Smooth muscle cell (in vitro differentiated cells): ENCODE data around the gene GSK3A. TPM values are rescaled to one million over a fixed set of nuclear protein-coding genes. Genes with fewer than 3 reads are reported as not detected.

Experiments used
- DNase-seq: peaks from one replicate; lab custom pipeline; 2025; ENCODE audit not compliant: unreplicated experiment; lab: John Stamatoyannopoulos, UW
- H2AFZ ChIP-seq: fragments of 200-600 bp; sonication (generic); 2 replicates; pipeline ENCODE4 v1.6.0; 2016; ENCODE audit warnings: antibody characterized with exemption, low read depth, mild to moderate bottlenecking
- H3F3A ChIP-seq: fragments of 200-600 bp; sonication (generic); 2 replicates; pipeline ENCODE4 v1.6.0; 2017; ENCODE audit warnings: antibody characterized with exemption, low read depth
- H3K27ac ChIP-seq: fragments of 200-600 bp; sonication (generic); 2 replicates; pipeline ENCODE4 v1.5.1; 2016; ENCODE audit warnings: low read depth, mild to moderate bottlenecking
- H3K27me3 ChIP-seq: fragments of 200-600 bp; sonication (generic); 2 replicates; pipeline ENCODE4 v1.6.1; 2016; ENCODE audit warnings: low read depth, mild to moderate bottlenecking
- H3K36me3 ChIP-seq: fragments of 200-600 bp; sonication (generic); 2 replicates; pipeline ENCODE4 v1.5.1; 2016; ENCODE audit warnings: low read depth
- H3K4me1 ChIP-seq: fragments of 200-600 bp; sonication (generic); 2 replicates; pipeline ENCODE4 v1.5.1; 2016; ENCODE audit warnings: low read depth
- H3K4me2 ChIP-seq: fragments of 200-600 bp; sonication (generic); 2 replicates; pipeline ENCODE4 v1.6.0; 2016; ENCODE audit warnings: mild to moderate bottlenecking
- H3K4me3 ChIP-seq: fragments of 200-600 bp; sonication (generic); 2 replicates; pipeline ENCODE4 v1.5.1; 2016; ENCODE audit warnings: mild to moderate bottlenecking
- H3K79me2 ChIP-seq: fragments of 200-600 bp; sonication (generic); 2 replicates; pipeline ENCODE4 v1.6.0; 2016; ENCODE audit warnings: low read depth, mild to moderate bottlenecking
- H3K9ac ChIP-seq: fragments of 200-600 bp; sonication (generic); 2 replicates; pipeline ENCODE4 v1.6.0; 2016; ENCODE audit warnings: low read depth
- H3K9me3 ChIP-seq: fragments of 200-600 bp; sonication (generic); replicated peaks from 2 replicates; pipeline ENCODE4 v1.5.1; 2016; ENCODE audit warnings: low read depth
- H4K20me1 ChIP-seq: fragments of 200-600 bp; sonication (generic); 2 replicates; pipeline ENCODE4 v1.6.0; 2016; ENCODE audit warnings: low read depth
- WGBS: methylation state at CpG from one replicate; pipeline ENCODE4 v1.1.7; 2016; ENCODE audit warnings: low lambda C conversion rate; 5-methylcytosine and 5-hydroxymethylcytosine counted together
- polyA plus RNA-seq: library from polyadenylated mRNA; unstranded; fragments of >200 nt; fragmentation: Nextera tagmentation; extraction: Ambion mirVana; gene quantifications from 2 replicates; pipeline ENCODE4 v1.2.1, GENCODE V29; 2016
- total RNA-seq: library from RNA; depleted of rRNA; stranded (reverse); fragments of >200 nt; gene quantifications from 2 replicates; pipeline ENCODE4 v1.2.3, GENCODE V29; 2014
- TF ChIP-seq, protein P1 (sequence below): fragments of 200-600 bp; sonication (generic); IDR thresholded peaks from 2 replicates; pipeline ENCODE4 v1.5.1; 2017; ENCODE audit warnings: borderline replicate concordance, mild to moderate bottlenecking, antibody characterized with exemption; ENCODE audit not compliant: insufficient read depth, poor library complexity, severe bottlenecking

The GSK3A gene
- total and polyA plus RNA-seq, 2 experiments from 2014 or later: 27.4 to 39.0 TPM

DNA sequence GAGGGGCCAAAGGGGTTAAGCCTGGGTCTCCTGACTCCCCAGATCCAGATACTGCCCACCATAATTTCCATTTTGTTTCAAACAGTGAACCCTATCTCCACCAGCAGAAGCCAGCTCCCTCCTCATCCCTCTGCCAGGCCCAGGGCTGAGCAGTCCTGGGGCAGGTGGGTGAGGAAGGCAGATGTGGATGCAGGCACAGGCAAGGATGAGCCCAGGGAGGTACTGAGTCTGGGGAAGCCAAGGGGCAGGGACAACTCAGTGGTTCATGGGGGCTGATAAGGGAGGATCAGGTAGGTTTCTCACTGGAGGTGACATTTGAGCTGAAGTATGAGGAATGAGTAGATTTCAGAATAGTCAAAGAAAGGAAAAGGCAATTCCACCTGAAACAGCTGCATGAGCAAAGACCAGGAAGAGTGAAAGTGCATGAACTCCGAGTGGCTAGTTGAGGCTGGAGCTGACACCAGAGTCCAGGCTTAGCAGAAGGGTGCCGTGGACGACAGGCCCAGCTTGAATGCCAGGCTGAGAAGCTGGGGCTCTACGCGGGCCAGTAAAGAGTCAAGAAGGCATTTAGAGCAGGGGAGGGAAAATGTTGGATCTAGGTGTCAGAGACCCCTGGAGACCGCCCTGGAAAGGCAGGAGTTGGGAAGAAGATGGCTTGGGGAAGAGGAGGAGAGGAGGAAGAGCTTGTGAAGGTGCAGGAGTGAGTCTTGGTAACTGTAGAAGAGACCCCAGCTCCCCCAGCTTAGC, 36.9 kb upstream of the GSK3A start:
- peak overlapping the region; percentile 97 for H3K27ac ChIP-seq
- H3K4me1 ChIP-seq: peaks cover 38% of the 10 kb centered on the region
- WGBS: 22% methylated on average over 6 of the region's 6 CpGs
- no peaks in the 10 kb centered on the region for H3K36me3 ChIP-seq
- peaks cover 36% of the 10 kb centered on the region for H4K20me1 ChIP-seq
- H3K27me3 ChIP-seq: no peaks in the 10 kb centered on the region
- H3K79me2 ChIP-seq: peaks cover 20% of the 10 kb centered on the region
- no peak overlapping the region for H2AFZ ChIP-seq
- TF ChIP-seq, protein P1, sequence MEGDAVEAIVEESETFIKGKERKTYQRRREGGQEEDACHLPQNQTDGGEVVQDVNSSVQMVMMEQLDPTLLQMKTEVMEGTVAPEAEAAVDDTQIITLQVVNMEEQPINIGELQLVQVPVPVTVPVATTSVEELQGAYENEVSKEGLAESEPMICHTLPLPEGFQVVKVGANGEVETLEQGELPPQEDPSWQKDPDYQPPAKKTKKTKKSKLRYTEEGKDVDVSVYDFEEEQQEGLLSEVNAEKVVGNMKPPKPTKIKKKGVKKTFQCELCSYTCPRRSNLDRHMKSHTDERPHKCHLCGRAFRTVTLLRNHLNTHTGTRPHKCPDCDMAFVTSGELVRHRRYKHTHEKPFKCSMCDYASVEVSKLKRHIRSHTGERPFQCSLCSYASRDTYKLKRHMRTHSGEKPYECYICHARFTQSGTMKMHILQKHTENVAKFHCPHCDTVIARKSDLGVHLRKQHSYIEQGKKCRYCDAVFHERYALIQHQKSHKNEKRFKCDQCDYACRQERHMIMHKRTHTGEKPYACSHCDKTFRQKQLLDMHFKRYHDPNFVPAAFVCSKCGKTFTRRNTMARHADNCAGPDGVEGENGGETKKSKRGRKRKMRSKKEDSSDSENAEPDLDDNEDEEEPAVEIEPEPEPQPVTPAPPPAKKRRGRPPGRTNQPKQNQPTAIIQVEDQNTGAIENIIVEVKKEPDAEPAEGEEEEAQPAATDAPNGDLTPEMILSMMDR: no peak
- no peaks in the 10 kb centered on the region for H3K9me3 ChIP-seq
- H3F3A ChIP-seq: peaks cover 36% of the 10 kb centered on the region
- H3K4me2 ChIP-seq: peak overlapping the region; percentile 95
- H3K4me3 ChIP-seq: peak overlapping the region; percentile 94
- peak overlapping the region; percentile 86 for H3K9ac ChIP-seq
- DNase-seq: no peak

DNA sequence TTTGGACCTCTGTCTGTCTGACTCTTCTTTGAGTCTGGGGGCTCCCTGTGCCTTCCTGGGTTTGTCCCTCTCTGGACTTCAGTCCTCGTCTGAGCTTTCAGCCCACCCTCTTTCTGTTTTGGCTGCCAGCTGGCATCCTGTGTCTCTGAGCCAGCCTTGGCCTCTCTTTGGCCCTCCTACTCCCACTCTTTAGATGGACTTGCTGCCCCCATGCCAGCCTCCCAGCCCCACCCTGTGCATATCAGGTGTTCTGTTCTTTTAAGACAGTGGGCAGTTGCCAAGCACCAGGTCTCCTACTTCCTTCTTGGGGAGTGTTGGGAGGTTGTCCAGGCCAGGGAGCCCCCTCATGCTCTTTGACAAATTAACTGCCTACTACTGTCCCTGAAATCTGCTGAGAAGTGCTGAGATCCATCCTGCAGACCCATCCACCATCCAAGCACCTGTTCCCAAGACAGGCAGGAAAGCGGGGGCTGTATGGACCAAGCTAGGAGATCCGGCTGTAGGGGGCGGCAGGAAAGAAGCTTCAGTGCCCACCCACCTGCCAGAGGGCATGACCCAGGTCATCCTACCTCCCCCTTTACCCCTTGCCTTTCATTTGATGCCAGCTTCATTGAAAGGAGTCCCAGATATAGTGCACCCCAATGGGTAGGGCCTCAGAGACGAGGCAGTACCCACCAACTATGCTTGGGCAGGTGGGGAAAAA, 36.2 kb upstream of the GSK3A start:
- H3K4me1 ChIP-seq: peaks cover 38% of the 10 kb centered on the region
- peak overlapping the region; percentile 95 for H3K4me2 ChIP-seq
- no peak overlapping the region for H3K9ac ChIP-seq
- no peak for DNase-seq
- peak overlapping the region; percentile 97 for H3K27ac ChIP-seq
- H2AFZ ChIP-seq: no peak overlapping the region
- peaks cover 36% of the 10 kb centered on the region for H3F3A ChIP-seq
- H3K79me2 ChIP-seq: peaks cover 25% of the 10 kb centered on the region
- peaks cover 36% of the 10 kb centered on the region for H4K20me1 ChIP-seq
- TF ChIP-seq, protein P1: no peak
- H3K27me3 ChIP-seq: no peaks in the 10 kb centered on the region
- WGBS: 89% methylated on average over 5 of the region's 5 CpGs
- H3K36me3 ChIP-seq: no peaks in the 10 kb centered on the region
- H3K9me3 ChIP-seq: no peaks in the 10 kb centered on the region
- no peak overlapping the region for H3K4me3 ChIP-seq

DNA sequence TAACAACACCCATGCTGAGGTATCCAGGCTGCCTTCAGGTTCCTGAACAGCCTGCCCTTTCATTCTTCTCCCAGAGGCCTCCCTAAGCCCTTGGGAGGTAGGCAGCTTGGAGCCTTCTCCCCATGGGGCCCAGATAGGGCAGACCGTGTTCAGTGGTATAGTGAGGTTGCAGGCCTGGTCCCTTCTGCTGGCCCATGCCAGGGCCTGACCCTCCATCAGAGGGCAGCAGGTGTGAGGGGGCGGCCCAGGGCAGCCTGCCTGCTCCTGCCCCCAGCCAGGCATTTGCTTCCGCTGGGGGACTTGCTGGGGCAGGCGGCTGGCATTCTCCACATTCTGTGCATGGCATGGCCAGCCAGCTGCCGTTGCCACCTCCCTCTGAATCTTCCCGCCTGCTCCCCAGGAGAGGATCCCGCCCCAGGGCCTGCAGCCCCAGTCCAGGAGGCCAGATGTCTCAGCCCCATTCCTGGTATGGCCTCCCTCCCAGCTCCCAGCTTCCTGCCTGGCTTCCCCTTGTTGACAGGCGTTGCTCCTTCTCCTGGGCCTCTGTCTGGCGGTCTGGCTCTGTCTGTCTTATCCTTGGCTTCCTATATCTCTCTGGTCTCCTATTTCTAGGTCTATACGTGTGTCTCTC, 35.5 kb upstream of the GSK3A start:
- Histone ChIP-seq H3K9ac (no peak overlapping the region), H3K79me2 (peaks cover 26% of the 10 kb centered on the region), H3K4me3 (no peak overlapping the region), H3K27me3 (no peaks in the 10 kb centered on the region), H2AFZ (no peak overlapping the region), H3F3A (peaks cover 33% of the 10 kb centered on the region), H3K4me2 (peak overlapping the region; percentile 32), H3K36me3 (no peaks in the 10 kb centered on the region), H4K20me1 (peaks cover 36% of the 10 kb centered on the region), H3K4me1 (peaks cover 34% of the 10 kb centered on the region), H3K27ac (peak overlapping the region; percentile 38), H3K9me3 (no peaks in the 10 kb centered on the region)
- 48% methylated on average over 10 of the region's 10 CpGs for WGBS
- TF ChIP-seq, protein P1: no peak
- DNase-seq: no peak
